ENCODE results near the gene SIN3A. TPM values are rescaled to one million over a fixed set of nuclear protein-coding genes. Genes with fewer than 3 reads are reported as not detected.

The SIN3A gene
- total and polyA plus RNA-seq, 2 of the 4 experiments (the other 2 are of a cell fraction), result 21.2 to 31.5 TPM

DNA sequence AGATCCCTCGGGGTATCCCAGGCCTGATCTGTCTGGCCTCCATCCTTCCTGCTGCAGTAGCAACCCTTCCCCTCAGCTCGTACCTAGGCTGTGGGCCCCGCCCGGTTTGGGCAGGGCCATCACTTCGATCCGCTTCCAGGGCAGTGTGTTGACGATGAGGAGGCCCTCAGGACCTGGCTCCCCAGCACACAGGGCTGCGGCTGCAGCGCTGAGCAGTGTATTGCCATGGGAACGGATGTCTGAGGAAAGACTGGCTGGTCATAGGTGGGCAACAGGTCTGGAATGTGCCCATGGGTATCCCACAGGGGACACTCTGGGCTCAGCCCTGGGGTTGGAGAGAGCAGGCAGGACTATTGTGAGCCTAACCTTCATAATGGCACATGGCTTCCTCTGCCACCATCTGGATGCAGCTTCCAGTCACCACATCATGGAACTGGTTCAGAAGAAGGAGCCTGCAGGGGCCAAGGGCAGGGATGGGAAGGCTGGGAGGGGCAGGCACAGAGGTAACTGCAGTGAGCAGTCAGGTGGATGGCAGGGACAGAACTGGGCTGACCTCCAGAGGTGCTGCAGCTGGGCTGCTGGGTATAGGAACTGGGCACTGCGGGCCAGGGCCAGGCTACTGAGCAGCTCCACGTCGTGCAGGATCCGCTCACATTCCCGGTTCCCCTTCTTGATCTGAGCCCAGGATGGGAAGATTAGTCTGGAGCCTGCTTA, 91.8 kb downstream of the SIN3A start:
- Histone ChIP-seq H2BK15ac (ENCODE audit: low read depth, low read length) (no peak overlapping the region), H2BK5ac (ENCODE audit: low read depth, low read length, poor library complexity, severe bottlenecking) (no peak overlapping the region), H4K8ac (ENCODE audit: low read depth in 2 of 2, low read length in 2 of 2) (no peak overlapping the region), H3K9ac (ENCODE audit: low read depth, low read length) (no peak overlapping the region), H2AK5ac (ENCODE audit: low read depth, low read length) (no peak overlapping the region), H3K27me3 (ENCODE audit: control insufficient read depth, insufficient read depth, low read length) (no peaks in the 10 kb centered on the region), H3K4me3 (ENCODE audit: insufficient read depth, low read depth, low read length) (no peak overlapping the region), H3K14ac (replicated peaks; ENCODE audit: low read depth, low read length) (no peak overlapping the region), H4K91ac (ENCODE audit: insufficient read depth, low read depth, low read length) (no peak overlapping the region), H3K36me3 (ENCODE audit: control insufficient read depth, insufficient read depth, low read length) (peaks cover 72% of the 10 kb centered on the region), H3K4ac (ENCODE audit: low read depth, low read length) (no peak overlapping the region), H3K23ac (ENCODE audit: low read depth, low read length) (no peak overlapping the region), H4K5ac (ENCODE audit: low read depth, low read length) (no peak overlapping the region), H3K4me2 (ENCODE audit: low read depth, low read length) (no peak overlapping the region), H3K9me3 (ENCODE audit: control insufficient read depth, insufficient read depth, low read length) (no peaks in the 10 kb centered on the region), H2AFZ (replicated peaks; ENCODE audit: low read length, poor library complexity) (no peak overlapping the region), H4K20me1 (ENCODE audit: insufficient read depth, low read length) (peaks cover 2% of the 10 kb centered on the region; the same call in 1 of the 2 replicates), H3K18ac (ENCODE audit: low read depth, low read length) (no peak overlapping the region), H2AK9ac (replicated peaks; ENCODE audit: low read depth, low read length, poor library complexity) (no peak overlapping the region), H3K27ac (ENCODE audit: insufficient read depth, low read length) (no peak overlapping the region), H2BK20ac (ENCODE audit: low read depth, low read length) (no peak overlapping the region), H3K4me1 (ENCODE audit: control insufficient read depth, insufficient read depth, low read length) (no peaks in the 10 kb centered on the region), H3K79me1 (ENCODE audit: low read depth in 1 of 2, low read length in 2 of 2) (peaks cover 0 to 7% of the 10 kb centered on the region in 2 experiments; a peak in 1 of 4 replicates), H3K56ac (ENCODE audit: extremely low read depth, insufficient read depth, low read length) (no peak overlapping the region), H3K9me1 (ENCODE audit: insufficient read depth, low read length) (no peaks in the 10 kb centered on the region; the same call in 1 of the 2 replicates), H2BK120ac (ENCODE audit: low read depth, low read length) (no peak overlapping the region)
- dilution Hi-C loops (cut with HindIII; ENCODE audit: low sequenced_read_pairs, unreplicated experiment), result no loop called here
- TF ChIP-seq RFX5 (IDR thresholded peaks at IDR 0.05; ENCODE audit: low read depth, low read length), result no peak
- TF ChIP-seq, protein P1, sequence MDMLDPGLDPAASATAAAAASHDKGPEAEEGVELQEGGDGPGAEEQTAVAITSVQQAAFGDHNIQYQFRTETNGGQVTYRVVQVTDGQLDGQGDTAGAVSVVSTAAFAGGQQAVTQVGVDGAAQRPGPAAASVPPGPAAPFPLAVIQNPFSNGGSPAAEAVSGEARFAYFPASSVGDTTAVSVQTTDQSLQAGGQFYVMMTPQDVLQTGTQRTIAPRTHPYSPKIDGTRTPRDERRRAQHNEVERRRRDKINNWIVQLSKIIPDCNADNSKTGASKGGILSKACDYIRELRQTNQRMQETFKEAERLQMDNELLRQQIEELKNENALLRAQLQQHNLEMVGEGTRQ (IDR thresholded peaks at IDR 0.05; ENCODE audit: low read depth, low read length), result no peak
- no peak for TF ChIP-seq MAZ (IDR thresholded peaks at IDR 0.05; ENCODE audit: borderline replicate concordance, low read depth, low read length)
- TF ChIP-seq MXI1 (IDR thresholded peaks at IDR 0.05; ENCODE audit: borderline replicate concordance, low read depth, low read length), result no peak
- TF ChIP-seq RCOR1 (IDR thresholded peaks at IDR 0.05; ENCODE audit: insufficient replicate concordance, low read length), result no peak
- no peak for TF ChIP-seq NFE2L2 (IDR thresholded peaks at IDR 0.05; ENCODE audit: low read depth, low read length)
- no peak for TF ChIP-seq POLR2A (IDR thresholded peaks at IDR 0.05; ENCODE audit: low read depth, low read length)
- no peak for TF ChIP-seq SMC3 (IDR thresholded peaks at IDR 0.05; ENCODE audit: low read depth, low read length)
- no peak for TF ChIP-seq CHD1 (IDR thresholded peaks at IDR 0.05; ENCODE audit: low read depth, low read length)
- TF ChIP-seq MAFK (IDR thresholded peaks at IDR 0.05; ENCODE audit: low read depth, low read length), result no peak
- TF ChIP-seq, protein P2, sequence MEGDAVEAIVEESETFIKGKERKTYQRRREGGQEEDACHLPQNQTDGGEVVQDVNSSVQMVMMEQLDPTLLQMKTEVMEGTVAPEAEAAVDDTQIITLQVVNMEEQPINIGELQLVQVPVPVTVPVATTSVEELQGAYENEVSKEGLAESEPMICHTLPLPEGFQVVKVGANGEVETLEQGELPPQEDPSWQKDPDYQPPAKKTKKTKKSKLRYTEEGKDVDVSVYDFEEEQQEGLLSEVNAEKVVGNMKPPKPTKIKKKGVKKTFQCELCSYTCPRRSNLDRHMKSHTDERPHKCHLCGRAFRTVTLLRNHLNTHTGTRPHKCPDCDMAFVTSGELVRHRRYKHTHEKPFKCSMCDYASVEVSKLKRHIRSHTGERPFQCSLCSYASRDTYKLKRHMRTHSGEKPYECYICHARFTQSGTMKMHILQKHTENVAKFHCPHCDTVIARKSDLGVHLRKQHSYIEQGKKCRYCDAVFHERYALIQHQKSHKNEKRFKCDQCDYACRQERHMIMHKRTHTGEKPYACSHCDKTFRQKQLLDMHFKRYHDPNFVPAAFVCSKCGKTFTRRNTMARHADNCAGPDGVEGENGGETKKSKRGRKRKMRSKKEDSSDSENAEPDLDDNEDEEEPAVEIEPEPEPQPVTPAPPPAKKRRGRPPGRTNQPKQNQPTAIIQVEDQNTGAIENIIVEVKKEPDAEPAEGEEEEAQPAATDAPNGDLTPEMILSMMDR (conservative IDR thresholded peaks at IDR 0.05; ENCODE audit: low read depth, low read length), result no peak
- TF ChIP-seq BHLHE40 (IDR thresholded peaks at IDR 0.05; ENCODE audit: low read depth, low read length), result no peak
- TF ChIP-seq, protein P3, sequence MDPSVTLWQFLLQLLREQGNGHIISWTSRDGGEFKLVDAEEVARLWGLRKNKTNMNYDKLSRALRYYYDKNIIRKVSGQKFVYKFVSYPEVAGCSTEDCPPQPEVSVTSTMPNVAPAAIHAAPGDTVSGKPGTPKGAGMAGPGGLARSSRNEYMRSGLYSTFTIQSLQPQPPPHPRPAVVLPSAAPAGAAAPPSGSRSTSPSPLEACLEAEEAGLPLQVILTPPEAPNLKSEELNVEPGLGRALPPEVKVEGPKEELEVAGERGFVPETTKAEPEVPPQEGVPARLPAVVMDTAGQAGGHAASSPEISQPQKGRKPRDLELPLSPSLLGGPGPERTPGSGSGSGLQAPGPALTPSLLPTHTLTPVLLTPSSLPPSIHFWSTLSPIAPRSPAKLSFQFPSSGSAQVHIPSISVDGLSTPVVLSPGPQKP (IDR thresholded peaks at IDR 0.05; ENCODE audit: borderline replicate concordance, low read depth, low read length), result no peak
- no peak for TF ChIP-seq RAD21 (IDR thresholded peaks at IDR 0.05; ENCODE audit: low read length)
- TF ChIP-seq CEBPB (IDR thresholded peaks at IDR 0.05; ENCODE audit: low read depth, low read length), result no peak
- no peak for TF ChIP-seq FOS (IDR thresholded peaks at IDR 0.05; ENCODE audit: low read depth, low read length)
- in situ Hi-C loops (cut with MboI; ENCODE audit: low sequenced_read_pairs), result no loop called here
- BruUV-seq (replicated peaks), result no TSS peak
- ATAC-seq (ENCODE audit: low read depth) (no peak), DNase-seq (no peak)
- intact Hi-C loops (cut with micrococcal nuclease), result no loop called here
- WGBS, 2 experiments (ENCODE audit: extremely low coverage in 2 of 2, insufficient read length in 1 of 2), result 98% methylated on average over 8 of the region's 15 CpGs; no CpG with 5 or more reads in 1 of the 2 experiments
- POLR2A ChIA-PET (ENCODE audit: unreplicated experiment), result no interaction called here
- CTCF ChIA-PET, result no interaction called here

Data from IMR-90 (cell line).